Bronchial epithelial cell (primary cell): ENCODE results near the gene SFTPB. TPM values are rescaled to one million over a fixed set of nuclear protein-coding genes. Genes with fewer than 3 reads are reported as not detected.
"Not testable (repeated sequence)": the region's sequence is repeated elsewhere in the genome, so short reads cannot be mapped to it uniquely, and the experiment has no call there.

ENCODE experiments used
- DNase-seq: peaks from one replicate; pipeline ENCODE4 v3.0.0-alpha.2; 2010; ENCODE audit warnings: low read depth
- FAIRE-seq: peaks from 2 replicates; lab custom pipeline; 2011; peaks lifted over from hg19 to GRCh38; lab: Jason Lieb, UNC
- H3K27me3 ChIP-seq: 2 replicates; pipeline ENCODE4 v1.5.1; 2011; ENCODE audit warnings: low read length; ENCODE audit not compliant: control insufficient read depth, insufficient read depth
- H3K36me3 ChIP-seq: 2 replicates; pipeline ENCODE4 v1.5.1; 2011; ENCODE audit warnings: low read length; ENCODE audit not compliant: control insufficient read depth, insufficient read depth
- H3K4me3 ChIP-seq: 2 replicates; pipeline ENCODE4 v1.5.1; 2011; ENCODE audit warnings: mild to moderate bottlenecking, low read depth, low read length, control low read depth
- CTCF ChIP-seq: IDR thresholded peaks from 2 replicates; pipeline ENCODE4 v1.5.1; 2011; ENCODE audit warnings: mild to moderate bottlenecking, moderate library complexity, low read length, control low read depth, inconsistent platforms; ENCODE audit not compliant: insufficient read depth, severe bottlenecking
- total RNA-seq: library from RNA; depleted of rRNA; stranded (reverse); fragments of >200 nt; gene quantifications from 2 replicates; pipeline ENCODE4 v1.2.1, GENCODE V29; 2014

The SFTPB gene
- total RNA-seq, result not detected in 2 replicates

GRCh38 chr2:85668009-85668856 lies at the start of gene SFTPB:
Gene SFTPB, minus strand, starts transcription at chr2:85668199. Its CDS starts 16 bp downstream, at chr2:85668183.
- H3K27me3 ChIP-seq, result peaks cover 1% of the 10 kb centered on the region
- no peaks in the 10 kb centered on the region for H3K36me3 ChIP-seq
- no peak for DNase-seq
- no peak for TF ChIP-seq CTCF
- no peak for FAIRE-seq
- no peak within 1 kb of the TSS for H3K4me3 ChIP-seq

- no peak for DNase-seq
- no peak overlapping the region for H3K4me3 ChIP-seq
- TF ChIP-seq CTCF, result no peak
Observed at GRCh38 chr2:85717308-85718008, 49.5 kb upstream of the SFTPB start.

GRCh38 chr2:85716346-85716914 lies 48.4 kb upstream of the SFTPB start:
- FAIRE-seq (no peak), DNase-seq (no peak)
- peaks cover 2% of the 10 kb centered on the region for H3K27me3 ChIP-seq
- no peaks in the 10 kb centered on the region for H3K36me3 ChIP-seq
- TF ChIP-seq CTCF, result no peak
- no peak overlapping the region for H3K4me3 ChIP-seq

More at GRCh38 chr2:85717308-85718008, 49.5 kb upstream of the SFTPB start:
- H3K27me3 ChIP-seq, result peaks cover 2% of the 10 kb centered on the region
- no peaks in the 10 kb centered on the region for H3K36me3 ChIP-seq
- FAIRE-seq, result peak; percentile 13

GRCh38 chr2:85714841-85715240 lies 46.8 kb upstream of the SFTPB start:
- TF ChIP-seq CTCF, result no peak
- Histone ChIP-seq H3K27me3 (peaks cover 2% of the 10 kb centered on the region), H3K36me3 (no peaks in the 10 kb centered on the region), H3K4me3 (no peak overlapping the region)
- DNase-seq, result no peak
- FAIRE-seq, result no peak

GRCh38 chr2:85714421-85714820 lies 46.4 kb upstream of the SFTPB start:
- not testable (repeated sequence) for FAIRE-seq, H3K27me3 ChIP-seq, H3K36me3 ChIP-seq, DNase-seq, H3K4me3 ChIP-seq

GRCh38 chr2:85713836-85714235 lies 45.8 kb upstream of the SFTPB start:
- Histone ChIP-seq H3K4me3 (no peak overlapping the region), H3K27me3 (no peaks in the 10 kb centered on the region), H3K36me3 (no peaks in the 10 kb centered on the region)
- no peak for DNase-seq
- no peak for TF ChIP-seq CTCF
- no peak for FAIRE-seq
